Caco-2 (cell line): ENCODE data around the gene FKBP7. TPM values are rescaled to one million over a fixed set of nuclear protein-coding genes. Genes with fewer than 3 reads are reported as not detected.
A peak's percentile ranks its signal among the peaks of the same experiment; 100 is the strongest.
"Not testable (repeated sequence)": the region's sequence is repeated elsewhere in the genome, so short reads cannot be mapped to it uniquely, and the experiment has no call there.

Experiments used
- Bru-seq: library from RNA; stranded (reverse); fragments of 400-500 nt; gene quantifications from one replicate; lab custom pipeline; 2021; lab: Mats Ljungman, UMichigan
- BruChase-seq, 2 experiments: library from RNA; stranded (reverse); fragments of 400-500 nt; gene quantifications; one replicate each; lab custom pipeline; 2021; lab: Mats Ljungman, UMichigan
- BruUV-seq: library from RNA; stranded (reverse); fragments of 400-500 nt; replicated peaks from 2 replicates; lab custom pipeline; 2021; lab: Mats Ljungman, UMichigan
- CTCF ChIA-PET: fragments of 300-600 bp; sonication (Branson Sonifier 250); formaldehyde crosslinking; loops from one replicate; lab custom pipeline; 2022; ENCODE audit warnings: antibody characterized with exemption; lab: Charles Lee
- POLR2A ChIA-PET: fragments of 300-600 bp; sonication (Branson Sonifier 250); formaldehyde crosslinking; loops from one replicate; lab custom pipeline; 2022; ENCODE audit warnings: antibody characterized with exemption; lab: Charles Lee
- DNase-seq, 2 experiments: peaks; one replicate each; pipeline versions ENCODE4 v3.0.0 to v3.0.0-alpha.2; 2020 to 2022
- H3K27me3 ChIP-seq: replicated peaks from 2 replicates; pipeline ENCODE4 v1.6.0; 2011; ENCODE audit warnings: low read length; ENCODE audit not compliant: control insufficient read depth, insufficient read depth
- H3K36me3 ChIP-seq: 2 replicates; pipeline ENCODE4 v1.5.1; 2011; ENCODE audit warnings: low read length; ENCODE audit not compliant: control insufficient read depth, insufficient read depth
- H3K4me1 ChIP-seq: fragments of 250-450 bp; sonication (Bioruptor Pico); 2 replicates; pipeline ENCODE4 v1.5.1; 2020; ENCODE audit warnings: mild to moderate bottlenecking
- H3K4me3 ChIP-seq: 2 replicates; pipeline ENCODE4 v1.5.1; 2011; ENCODE audit warnings: low read depth, mild to moderate bottlenecking, control low read depth, low read length
- H3K9me3 ChIP-seq: fragments of 250-450 bp; sonication (Bioruptor Pico); 2 replicates; pipeline ENCODE4 v1.5.1; 2020; ENCODE audit warnings: mild to moderate bottlenecking, moderate library complexity
- H3K27ac Mint-ChIP-seq: one replicate; pipeline ENCODE4 v1.8.0; 2022; ENCODE audit warnings: mixed read lengths; ENCODE audit not compliant: unreplicated experiment
- H3K27me3 Mint-ChIP-seq: one replicate; pipeline ENCODE4 v1.8.0; 2022; ENCODE audit warnings: mixed read lengths; ENCODE audit not compliant: insufficient read depth, unreplicated experiment
- H3K36me3 Mint-ChIP-seq: one replicate; pipeline ENCODE4 v1.8.0; 2022; ENCODE audit warnings: mild to moderate bottlenecking, mixed read lengths; ENCODE audit not compliant: insufficient read depth, unreplicated experiment
- H3K4me1 Mint-ChIP-seq: one replicate; pipeline ENCODE4 v1.8.0; 2022; ENCODE audit warnings: low read depth, mixed read lengths; ENCODE audit not compliant: unreplicated experiment
- H3K4me3 Mint-ChIP-seq: one replicate; pipeline ENCODE4 v1.8.0; 2022; ENCODE audit warnings: mild to moderate bottlenecking, moderate library complexity, mixed read lengths; ENCODE audit not compliant: unreplicated experiment
- H3K9me3 Mint-ChIP-seq: one replicate; pipeline ENCODE4 v1.8.0; 2022; ENCODE audit warnings: mixed read lengths; ENCODE audit not compliant: unreplicated experiment
- intact Hi-C: fragments of 100-400 bp; cut with micrococcal nuclease; formaldehyde crosslinking; loops from one replicate; pipeline ENCODE4 v1.10.0; 2022; ENCODE audit not compliant: unreplicated experiment
- long read RNA-seq: library from polyadenylated mRNA; stranded (forward); transcript quantifications from one replicate; pipeline ENCODE4 v2.0.0, GENCODE V29; 2022
- total RNA-seq: library from RNA; stranded (reverse); gene quantifications from 2 replicates; pipeline ENCODE4 v1.2.3, GENCODE V29; 2022
- TF ChIP-seq, protein P1 (sequence below), 2 experiments: fragments of 200-600 bp in 1 of 2; IDR thresholded peaks; 1 replicate in 1 of 2; 2 replicates in 1 of 2; pipeline versions ENCODE4 v1.5.1 to v1.8.0; 2011 to 2022; ENCODE audit warnings: antibody characterized with exemption in 1 of 2, control low read depth in 1 of 2, inconsistent platforms in 1 of 2, low read depth in 1 of 2, low read length in 1 of 2, mild to moderate bottlenecking in 1 of 2, moderate library complexity in 1 of 2; ENCODE audit not compliant: insufficient read depth in 1 of 2, severe bottlenecking in 1 of 2, unreplicated experiment in 1 of 2

FKBP7 gene, protein sequence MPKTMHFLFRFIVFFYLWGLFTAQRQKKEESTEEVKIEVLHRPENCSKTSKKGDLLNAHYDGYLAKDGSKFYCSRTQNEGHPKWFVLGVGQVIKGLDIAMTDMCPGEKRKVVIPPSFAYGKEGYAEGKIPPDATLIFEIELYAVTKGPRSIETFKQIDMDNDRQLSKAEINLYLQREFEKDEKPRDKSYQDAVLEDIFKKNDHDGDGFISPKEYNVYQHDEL
- total RNA-seq, result 1.3 and 2.4 TPM in 2 replicates
- Bru-seq, nascent RNA, result percentile 41 among the genes with signal in this experiment
- percentile 29 among the genes with signal in this experiment for BruChase-seq, experiment 1, labeled RNA remaining after a 2-hour chase
- percentile 35 among the genes with signal in this experiment for BruChase-seq, experiment 2, labeled RNA remaining after a 6-hour chase
- long read RNA-seq, partial matches to known transcripts, result 0 of 6 reads
- long read RNA-seq, other reads (novel, unspliced or antisense), result 0 of 6 reads

DNA sequence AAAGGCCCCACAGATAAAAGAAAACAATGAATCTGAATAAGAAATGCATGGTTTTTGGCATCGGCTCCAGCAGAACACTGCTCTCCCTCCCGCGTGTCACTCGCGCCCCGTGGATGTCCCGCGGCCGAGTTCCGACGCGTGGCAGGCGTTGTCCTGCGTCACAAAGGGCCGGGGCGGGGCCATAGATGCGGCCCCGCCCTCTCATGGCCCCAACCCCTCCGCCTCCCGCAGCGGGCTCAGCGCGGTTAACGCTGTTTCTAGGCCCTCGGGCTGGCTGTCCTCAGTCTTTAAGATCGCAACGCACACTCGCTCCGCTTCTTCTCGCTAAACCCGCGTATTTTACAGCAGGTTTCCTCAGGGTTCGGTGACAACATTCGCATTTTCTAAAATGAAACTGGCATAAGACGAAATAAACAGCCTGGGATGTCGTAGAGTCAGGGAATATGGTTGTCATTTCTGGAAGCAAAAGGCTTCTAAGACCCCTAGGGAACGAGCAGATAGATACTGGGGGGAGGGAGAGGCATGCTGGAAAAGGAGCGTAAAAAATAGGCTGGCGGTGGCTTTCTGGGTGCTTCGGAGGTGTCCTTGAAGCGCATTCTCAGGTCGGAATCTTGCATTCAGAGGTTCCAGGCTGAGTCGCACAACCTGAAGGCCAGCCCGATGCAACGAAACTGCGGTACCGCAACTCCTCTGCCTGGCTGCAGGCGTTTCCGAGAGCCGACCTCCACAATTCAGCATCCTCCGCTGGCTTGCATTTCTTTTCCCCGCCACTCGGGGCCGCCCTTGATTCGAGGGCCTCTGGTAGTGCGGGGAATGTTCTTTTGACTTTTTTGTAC lies at the start of gene FKBP7:
FKBP7 (minus strand) TSS at position 162 of the 836 bp plus-strand sequence; CDS start at position 61, 101 bp downstream.
- CTCF ChIA-PET, result no interaction called here
- intact Hi-C loops, result no loop called here

DNA sequence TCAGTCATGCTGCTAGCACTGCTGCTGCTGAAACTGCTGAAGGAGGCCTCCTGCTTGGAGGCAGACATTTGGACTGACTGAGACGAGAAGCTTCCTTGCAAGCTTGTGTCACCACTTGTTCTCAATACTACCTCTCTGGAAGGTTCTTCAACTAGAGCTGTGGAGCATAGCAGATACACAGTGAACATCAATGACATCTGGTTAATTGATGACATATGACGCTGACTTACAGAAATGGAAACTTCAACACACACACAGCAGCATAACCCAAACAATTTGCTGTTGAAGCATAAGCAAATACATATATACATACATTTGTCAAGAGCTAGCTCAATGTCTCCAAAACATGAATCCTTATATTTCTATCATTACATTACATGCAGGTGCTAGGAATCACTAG lies 49.2 kb upstream of the FKBP7 start:
- Mint-ChIP-seq H3K36me3 (peaks cover 10% of the 10 kb centered on the region), H3K27me3 (no peaks in the 10 kb centered on the region), H3K9me3 (no peaks in the 10 kb centered on the region), H3K4me3 (no peak overlapping the region), H3K4me1 (no peaks in the 10 kb centered on the region), H3K27ac (no peak overlapping the region)
- Histone ChIP-seq H3K4me1 (0 out of 2 replicates have a peak, but pooled peaks cover 2% of the 10 kb centered on the region), H3K27me3 (no peaks in the 10 kb centered on the region), H3K36me3 (no peaks in the 10 kb centered on the region), H3K9me3 (no peaks in the 10 kb centered on the region), H3K4me3 (no peak overlapping the region)
- TF ChIP-seq, protein P1, sequence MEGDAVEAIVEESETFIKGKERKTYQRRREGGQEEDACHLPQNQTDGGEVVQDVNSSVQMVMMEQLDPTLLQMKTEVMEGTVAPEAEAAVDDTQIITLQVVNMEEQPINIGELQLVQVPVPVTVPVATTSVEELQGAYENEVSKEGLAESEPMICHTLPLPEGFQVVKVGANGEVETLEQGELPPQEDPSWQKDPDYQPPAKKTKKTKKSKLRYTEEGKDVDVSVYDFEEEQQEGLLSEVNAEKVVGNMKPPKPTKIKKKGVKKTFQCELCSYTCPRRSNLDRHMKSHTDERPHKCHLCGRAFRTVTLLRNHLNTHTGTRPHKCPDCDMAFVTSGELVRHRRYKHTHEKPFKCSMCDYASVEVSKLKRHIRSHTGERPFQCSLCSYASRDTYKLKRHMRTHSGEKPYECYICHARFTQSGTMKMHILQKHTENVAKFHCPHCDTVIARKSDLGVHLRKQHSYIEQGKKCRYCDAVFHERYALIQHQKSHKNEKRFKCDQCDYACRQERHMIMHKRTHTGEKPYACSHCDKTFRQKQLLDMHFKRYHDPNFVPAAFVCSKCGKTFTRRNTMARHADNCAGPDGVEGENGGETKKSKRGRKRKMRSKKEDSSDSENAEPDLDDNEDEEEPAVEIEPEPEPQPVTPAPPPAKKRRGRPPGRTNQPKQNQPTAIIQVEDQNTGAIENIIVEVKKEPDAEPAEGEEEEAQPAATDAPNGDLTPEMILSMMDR (IDR thresholded peaks at IDR 0.05; ENCODE audit: insufficient read depth in 1 of 2, low read depth in 1 of 2, low read length in 1 of 2, severe bottlenecking in 1 of 2, unreplicated experiment in 1 of 2), result no peak
- no peak for DNase-seq
- BruUV-seq, result no TSS peak
- intact Hi-C loops, result no loop called here
- CTCF ChIA-PET, result no interaction called here
- POLR2A ChIA-PET, result no interaction called here

More for the DNA sequence above, at the start of gene FKBP7:
- Histone ChIP-seq H3K36me3 (no peaks in the 10 kb centered on the region), H3K27me3 (no peaks in the 10 kb centered on the region), H3K4me1 (peaks cover 7% of the 10 kb centered on the region; the same call in 1 of the 2 replicates), H3K4me3 (peak within 1 kb of the TSS; percentile 60), H3K9me3 (no peaks in the 10 kb centered on the region)
- H3K36me3 Mint-ChIP-seq, result peaks cover 18% of the 10 kb centered on the region
- H3K4me1 Mint-ChIP-seq, result peaks cover 5% of the 10 kb centered on the region
- POLR2A ChIA-PET, result no interaction called here
- DNase-seq, result peak; percentile 84 to 85
- H3K9me3 Mint-ChIP-seq, result no peaks in the 10 kb centered on the region
- TF ChIP-seq, protein P1 (IDR thresholded peaks at IDR 0.05; ENCODE audit: insufficient read depth in 1 of 2, low read depth in 1 of 2, low read length in 1 of 2, severe bottlenecking in 1 of 2, unreplicated experiment in 1 of 2), result peak; percentile 74
- H3K4me3 Mint-ChIP-seq, result peak within 1 kb of the TSS; percentile 99
- no peaks in the 10 kb centered on the region for H3K27me3 Mint-ChIP-seq
- H3K27ac Mint-ChIP-seq, result peak within 1 kb of the TSS; percentile 96
- no TSS peak for BruUV-seq

DNA sequence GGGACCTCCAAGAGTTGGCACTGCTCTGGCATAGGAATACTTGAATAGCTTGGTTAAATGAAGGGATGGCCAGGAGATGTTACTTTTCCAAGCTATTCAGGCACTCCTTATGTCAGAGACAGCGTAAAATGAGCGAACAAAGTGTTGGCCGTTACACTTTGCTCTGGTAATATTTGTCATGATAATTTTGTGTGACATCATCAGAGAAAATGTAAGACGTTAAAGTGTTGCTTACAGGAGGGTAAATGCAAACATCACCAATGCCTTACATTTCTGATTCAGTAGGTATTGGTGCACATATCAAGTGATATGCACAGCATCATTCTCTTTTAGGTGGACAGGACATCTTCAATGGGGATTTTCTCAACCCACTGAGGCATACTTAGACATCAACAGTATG lies 47.9 kb upstream of the FKBP7 start:
- CTCF ChIA-PET, result no interaction called here
- Histone ChIP-seq H3K9me3 (no peaks in the 10 kb centered on the region), H3K4me3 (no peak overlapping the region), H3K36me3 (no peaks in the 10 kb centered on the region), H3K4me1 (0 out of 2 replicates have a peak, but pooled peaks cover 2% of the 10 kb centered on the region), H3K27me3 (no peaks in the 10 kb centered on the region)
- H3K9me3 Mint-ChIP-seq, result no peaks in the 10 kb centered on the region
- no peak overlapping the region for H3K27ac Mint-ChIP-seq
- TF ChIP-seq, protein P1 (IDR thresholded peaks at IDR 0.05; ENCODE audit: insufficient read depth in 1 of 2, low read depth in 1 of 2, low read length in 1 of 2, severe bottlenecking in 1 of 2, unreplicated experiment in 1 of 2), result no peak
- peaks cover 5% of the 10 kb centered on the region for H3K36me3 Mint-ChIP-seq
- no peaks in the 10 kb centered on the region for H3K4me1 Mint-ChIP-seq
- BruUV-seq, result no TSS peak
- intact Hi-C loops, result no loop called here
- no peak for DNase-seq
- POLR2A ChIA-PET, result no interaction called here
- H3K27me3 Mint-ChIP-seq, result no peaks in the 10 kb centered on the region
- H3K4me3 Mint-ChIP-seq, result no peak overlapping the region

DNA sequence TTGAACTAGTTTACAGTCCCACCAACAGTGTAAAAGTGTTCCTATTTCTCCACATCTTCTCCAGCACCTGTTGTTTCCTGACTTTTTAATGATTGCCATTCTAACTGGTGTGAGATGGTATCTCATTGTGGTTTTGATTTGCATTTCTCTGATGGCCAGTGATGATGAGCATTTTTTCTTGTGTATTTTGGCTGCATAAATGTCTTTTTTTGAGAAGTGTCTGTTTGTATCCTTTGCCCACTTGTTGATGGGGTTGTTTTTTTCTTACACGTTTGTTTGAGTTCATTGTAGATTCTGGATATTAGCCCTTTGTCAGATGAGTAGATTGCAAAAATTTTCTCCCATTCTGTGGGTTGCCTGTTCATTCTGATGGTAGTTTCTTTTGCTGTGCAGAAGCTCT lies 47.1 kb upstream of the FKBP7 start:
- H3K27me3 ChIP-seq, H3K4me3 ChIP-seq, H3K27me3 Mint-ChIP-seq, BruUV-seq, H3K36me3 ChIP-seq, H3K27ac Mint-ChIP-seq, H3K4me1 ChIP-seq, H3K4me1 Mint-ChIP-seq, DNase-seq, CTCF ChIA-PET, H3K9me3 ChIP-seq, POLR2A ChIA-PET, H3K36me3 Mint-ChIP-seq, intact Hi-C loops, H3K9me3 Mint-ChIP-seq, H3K4me3 Mint-ChIP-seq: not testable (repeated sequence)
